HEK293 (cell line): ENCODE results near the gene ENDOD1.

Experiments
- CTCF ChIA-PET: fragments of 350-600 bp; formaldehyde crosslinking; extraction: SDS; loops from one replicate; lab custom pipeline; 2021; ENCODE audit warnings: antibody characterized with exemption; lab: Yijun Ruan, JAX
- POLR2A ChIA-PET: fragments of 300-600 bp; formaldehyde crosslinking; extraction: SDS; loops from one replicate; lab custom pipeline; 2020; ENCODE audit warnings: antibody characterized with exemption, inconsistent platforms; lab: Yijun Ruan, JAX
- H3K27ac ChIP-seq: fragments of 200-500 bp; sonication (Bioruptor generic); 2 replicates; pipeline ENCODE4 v1.5.1; 2014; ENCODE audit warnings: low read depth, low read length, control low read depth, inconsistent platforms; ENCODE audit errors: extremely low read depth
- H3K36me3 ChIP-seq, 2 experiments: fragments of 200-500 bp in 1 of 2; sonication (Bioruptor generic) in 1 of 2; 1 replicate in 1 of 2; 2 replicates in 1 of 2; pipeline ENCODE4 v1.5.1; 2014 to 2017; ENCODE audit warnings: inconsistent platforms in 2 of 2, low read length in 2 of 2; ENCODE audit not compliant: control insufficient read depth in 2 of 2, insufficient read depth in 1 of 2
- H3K4me1 ChIP-seq: fragments of 200-500 bp; sonication (Bioruptor generic); 2 replicates; pipeline ENCODE4 v1.5.1; 2014; ENCODE audit warnings: mild to moderate bottlenecking, low read length, inconsistent platforms; ENCODE audit not compliant: control insufficient read depth, insufficient read depth
- H3K4me3 ChIP-seq: 2 replicates; pipeline ENCODE4 v1.5.1; 2011; ENCODE audit warnings: low read depth, mild to moderate bottlenecking, control low read depth, low read length, moderate library complexity
- H3K9me3 ChIP-seq: fragments of 200-500 bp; sonication (Bioruptor generic); 2 replicates; pipeline ENCODE4 v1.5.1; 2014; ENCODE audit warnings: low read depth, low read length, inconsistent platforms; ENCODE audit not compliant: control insufficient read depth, insufficient read depth
- HOXD13 ChIP-seq: sonication (generic); formaldehyde crosslinking; IDR thresholded peaks from 2 replicates; pipeline ENCODE4 v1.8.0; 2022; ENCODE audit warnings: missing genetic modification reagents, borderline replicate concordance
- KLF10 ChIP-seq: fragments of 450-650 bp; IDR thresholded peaks from 2 replicates; pipeline ENCODE4 v1.5.1; 2018; ENCODE audit warnings: missing biosample characterization, mild to moderate bottlenecking, missing genetic modification characterization
- KLF9 ChIP-seq: fragments of 450-650 bp; formaldehyde crosslinking; IDR thresholded peaks from 2 replicates; pipeline ENCODE4 v1.5.1; 2016; ENCODE audit warnings: missing biosample characterization, missing genetic modification characterization, low read depth
- SP7 ChIP-seq: fragments of 450-650 bp; formaldehyde crosslinking; IDR thresholded peaks from 2 replicates; pipeline ENCODE4 v1.5.1; 2016; ENCODE audit warnings: missing biosample characterization, missing genetic modification characterization
- TCF7L2 ChIP-seq: IDR thresholded peaks from 2 replicates; pipeline ENCODE4 v1.6.1; 2011; ENCODE audit warnings: low read depth, mild to moderate bottlenecking, inconsistent platforms, low read length, moderate library complexity, borderline replicate concordance
- ZFP69B ChIP-seq: fragments of 450-650 bp; formaldehyde crosslinking; IDR thresholded peaks from 2 replicates; pipeline ENCODE4 v1.5.1; 2016; ENCODE audit warnings: missing biosample characterization, missing genetic modification characterization
- ZNF133 ChIP-seq: fragments of 450-650 bp; formaldehyde crosslinking; IDR thresholded peaks from 2 replicates; pipeline ENCODE4 v1.5.1; 2016; ENCODE audit warnings: missing biosample characterization, missing genetic modification characterization
- ZNF140 ChIP-seq: fragments of 450-650 bp; formaldehyde crosslinking; IDR thresholded peaks from 2 replicates; pipeline ENCODE4 v1.5.1; 2016; ENCODE audit warnings: missing biosample characterization, missing genetic modification characterization
- ZNF169 ChIP-seq: fragments of 450-650 bp; formaldehyde crosslinking; IDR thresholded peaks from 2 replicates; pipeline ENCODE4 v1.5.1; 2016; ENCODE audit warnings: missing biosample characterization, missing genetic modification characterization
- ZNF335 ChIP-seq: fragments of 450-650 bp; formaldehyde crosslinking; conservative IDR thresholded peaks from 2 replicates; pipeline ENCODE4 v1.5.1; 2016; ENCODE audit warnings: missing biosample characterization, missing genetic modification characterization
- ZNF394 ChIP-seq: fragments of 450-650 bp; formaldehyde crosslinking; IDR thresholded peaks from 2 replicates; pipeline ENCODE4 v1.5.1; 2016; ENCODE audit warnings: missing biosample characterization, missing genetic modification characterization, mild to moderate bottlenecking, moderate library complexity, borderline replicate concordance
- ZNF404 ChIP-seq: fragments of 450-650 bp; formaldehyde crosslinking; IDR thresholded peaks from 2 replicates; pipeline ENCODE4 v1.5.1; 2017; ENCODE audit warnings: missing biosample characterization, missing genetic modification characterization
- ZNF426 ChIP-seq: fragments of 450-650 bp; formaldehyde crosslinking; IDR thresholded peaks from 2 replicates; pipeline ENCODE4 v1.5.1; 2017; ENCODE audit warnings: missing biosample characterization, missing genetic modification characterization, mild to moderate bottlenecking, inconsistent platforms, moderate library complexity
- ZNF501 ChIP-seq: fragments of 450-650 bp; formaldehyde crosslinking; IDR thresholded peaks from 2 replicates; pipeline ENCODE4 v1.5.1; 2016; ENCODE audit warnings: missing biosample characterization, missing genetic modification characterization
- ZNF521 ChIP-seq: fragments of 450-650 bp; formaldehyde crosslinking; IDR thresholded peaks from 2 replicates; pipeline ENCODE4 v1.5.1; 2017; ENCODE audit warnings: missing biosample characterization, mild to moderate bottlenecking, missing genetic modification characterization
- ZNF530 ChIP-seq: fragments of 450-650 bp; formaldehyde crosslinking; IDR thresholded peaks from 2 replicates; pipeline ENCODE4 v1.5.1; 2016; ENCODE audit warnings: low read depth, missing biosample characterization, missing genetic modification characterization
- ZNF549 ChIP-seq: fragments of 450-650 bp; IDR thresholded peaks from 2 replicates; pipeline ENCODE4 v1.5.1; 2018; ENCODE audit warnings: missing biosample characterization, missing genetic modification characterization, mild to moderate bottlenecking, inconsistent platforms, moderate library complexity
- ZNF560 ChIP-seq: fragments of 450-650 bp; formaldehyde crosslinking; IDR thresholded peaks from 2 replicates; pipeline ENCODE4 v1.5.1; 2017; ENCODE audit warnings: missing biosample characterization, missing genetic modification characterization, borderline replicate concordance
- ZNF561 ChIP-seq: fragments of 450-650 bp; IDR thresholded peaks from 2 replicates; pipeline ENCODE4 v1.5.1; 2018; ENCODE audit warnings: missing biosample characterization, missing genetic modification characterization, borderline replicate concordance
- ZNF600 ChIP-seq: fragments of 450-650 bp; formaldehyde crosslinking; IDR thresholded peaks from 2 replicates; pipeline ENCODE4 v1.5.1; 2016; ENCODE audit warnings: missing biosample characterization, missing genetic modification characterization
- ZNF623 ChIP-seq: fragments of 450-650 bp; formaldehyde crosslinking; IDR thresholded peaks from 2 replicates; pipeline ENCODE4 v1.5.1; 2016; ENCODE audit warnings: missing biosample characterization, missing genetic modification characterization
- ZNF624 ChIP-seq: fragments of 450-650 bp; formaldehyde crosslinking; IDR thresholded peaks from 2 replicates; pipeline ENCODE4 v1.5.1; 2017; ENCODE audit warnings: missing biosample characterization, missing genetic modification characterization
- ZNF629 ChIP-seq: fragments of 450-650 bp; formaldehyde crosslinking; IDR thresholded peaks from 2 replicates; pipeline ENCODE4 v1.5.1; 2017; ENCODE audit warnings: missing biosample characterization, missing genetic modification characterization
- ZNF777 ChIP-seq: fragments of 450-650 bp; formaldehyde crosslinking; IDR thresholded peaks from 2 replicates; pipeline ENCODE4 v1.5.1; 2017; ENCODE audit warnings: missing biosample characterization, missing genetic modification characterization, borderline replicate concordance
- TF ChIP-seq, protein P1 (sequence below): fragments of 450-650 bp; formaldehyde crosslinking; IDR thresholded peaks from 2 replicates; pipeline ENCODE4 v1.5.1; 2017; ENCODE audit warnings: missing biosample characterization, missing genetic modification characterization
- TF ChIP-seq, protein P2 (sequence below): fragments of 450-650 bp; formaldehyde crosslinking; IDR thresholded peaks from 2 replicates; pipeline ENCODE4 v1.5.1; 2017; ENCODE audit warnings: missing biosample characterization, missing genetic modification characterization
- TF ChIP-seq, protein P3 (sequence below): fragments of 450-650 bp; formaldehyde crosslinking; IDR thresholded peaks from 2 replicates; pipeline ENCODE4 v1.5.1; 2016; ENCODE audit warnings: missing biosample characterization, missing genetic modification characterization
- TF ChIP-seq, protein P4 (sequence below): fragments of 450-650 bp; formaldehyde crosslinking; IDR thresholded peaks from 2 replicates; pipeline ENCODE4 v1.5.1; 2016; ENCODE audit warnings: missing biosample characterization, missing genetic modification characterization

Gene ENDOD1

DNA sequence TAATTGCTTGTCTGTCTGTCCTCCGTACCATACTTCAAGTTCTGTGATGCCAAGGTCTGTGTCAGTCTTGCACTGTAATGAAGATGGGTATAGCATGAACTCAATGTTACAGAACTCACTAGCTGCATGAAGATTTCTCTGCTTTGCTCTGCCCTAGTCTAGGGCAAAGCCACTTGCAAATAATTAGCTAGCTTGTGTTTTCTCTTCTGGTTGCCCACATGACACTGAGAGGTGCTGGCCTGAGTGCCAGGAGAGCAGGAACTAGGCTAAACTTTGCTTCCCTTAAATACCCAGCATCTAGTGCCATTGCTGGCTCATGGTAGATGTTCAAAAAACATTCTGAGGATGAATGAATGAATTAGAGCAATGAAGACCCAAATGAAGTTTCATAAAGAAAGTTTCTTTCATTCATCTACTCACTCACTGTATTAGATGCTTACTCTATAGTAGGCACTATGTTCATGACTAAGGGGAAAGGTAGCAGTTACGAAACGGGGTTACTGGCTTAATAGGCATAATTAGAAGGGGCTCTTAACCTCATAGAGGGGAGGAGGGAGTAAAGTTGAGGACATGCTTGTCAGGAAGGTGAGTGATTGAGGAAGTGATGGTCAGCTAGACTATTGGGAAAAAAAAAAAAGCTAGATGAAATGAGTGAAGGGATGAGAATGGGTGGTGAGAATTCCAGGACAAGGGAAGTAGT is 4.4 kb upstream of the ENDOD1 start:
- Histone ChIP-seq H3K4me1 (no peaks in the 10 kb centered on the region), H3K4me3 (no peak overlapping the region)
- TF ChIP-seq, protein P1, sequence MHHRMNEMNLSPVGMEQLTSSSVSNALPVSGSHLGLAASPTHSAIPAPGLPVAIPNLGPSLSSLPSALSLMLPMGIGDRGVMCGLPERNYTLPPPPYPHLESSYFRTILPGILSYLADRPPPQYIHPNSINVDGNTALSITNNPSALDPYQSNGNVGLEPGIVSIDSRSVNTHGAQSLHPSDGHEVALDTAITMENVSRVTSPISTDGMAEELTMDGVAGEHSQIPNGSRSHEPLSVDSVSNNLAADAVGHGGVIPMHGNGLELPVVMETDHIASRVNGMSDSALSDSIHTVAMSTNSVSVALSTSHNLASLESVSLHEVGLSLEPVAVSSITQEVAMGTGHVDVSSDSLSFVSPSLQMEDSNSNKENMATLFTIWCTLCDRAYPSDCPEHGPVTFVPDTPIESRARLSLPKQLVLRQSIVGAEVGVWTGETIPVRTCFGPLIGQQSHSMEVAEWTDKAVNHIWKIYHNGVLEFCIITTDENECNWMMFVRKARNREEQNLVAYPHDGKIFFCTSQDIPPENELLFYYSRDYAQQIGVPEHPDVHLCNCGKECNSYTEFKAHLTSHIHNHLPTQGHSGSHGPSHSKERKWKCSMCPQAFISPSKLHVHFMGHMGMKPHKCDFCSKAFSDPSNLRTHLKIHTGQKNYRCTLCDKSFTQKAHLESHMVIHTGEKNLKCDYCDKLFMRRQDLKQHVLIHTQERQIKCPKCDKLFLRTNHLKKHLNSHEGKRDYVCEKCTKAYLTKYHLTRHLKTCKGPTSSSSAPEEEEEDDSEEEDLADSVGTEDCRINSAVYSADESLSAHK (tag by site-specific recombination) = no peak
- TF ChIP-seq ZNF530 (tag by site-specific recombination) (no peak), ZNF521 (no peak), ZNF335 (tag by site-specific recombination) (no peak), ZFP69B (no peak), ZNF561 (tag by site-specific recombination) (no peak), ZNF624 (tag by site-specific recombination) (no peak), ZNF404 (tag by site-specific recombination) (no peak), ZNF426 (tag by site-specific recombination) (no peak), ZNF560 (tag by site-specific recombination) (no peak), ZNF133 (no peak), ZNF600 (no peak), KLF9 (tag by site-specific recombination) (no peak), KLF10 (no peak), HOXD13 (CRISPR knock-in tag) (no peak), ZNF777 (tag by site-specific recombination) (no peak), ZNF140 (tag by site-specific recombination) (no peak)
- TF ChIP-seq, protein P2, sequence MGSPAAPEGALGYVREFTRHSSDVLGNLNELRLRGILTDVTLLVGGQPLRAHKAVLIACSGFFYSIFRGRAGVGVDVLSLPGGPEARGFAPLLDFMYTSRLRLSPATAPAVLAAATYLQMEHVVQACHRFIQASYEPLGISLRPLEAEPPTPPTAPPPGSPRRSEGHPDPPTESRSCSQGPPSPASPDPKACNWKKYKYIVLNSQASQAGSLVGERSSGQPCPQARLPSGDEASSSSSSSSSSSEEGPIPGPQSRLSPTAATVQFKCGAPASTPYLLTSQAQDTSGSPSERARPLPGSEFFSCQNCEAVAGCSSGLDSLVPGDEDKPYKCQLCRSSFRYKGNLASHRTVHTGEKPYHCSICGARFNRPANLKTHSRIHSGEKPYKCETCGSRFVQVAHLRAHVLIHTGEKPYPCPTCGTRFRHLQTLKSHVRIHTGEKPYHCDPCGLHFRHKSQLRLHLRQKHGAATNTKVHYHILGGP (tag by site-specific recombination) = no peak
- TF ChIP-seq, protein P3, sequence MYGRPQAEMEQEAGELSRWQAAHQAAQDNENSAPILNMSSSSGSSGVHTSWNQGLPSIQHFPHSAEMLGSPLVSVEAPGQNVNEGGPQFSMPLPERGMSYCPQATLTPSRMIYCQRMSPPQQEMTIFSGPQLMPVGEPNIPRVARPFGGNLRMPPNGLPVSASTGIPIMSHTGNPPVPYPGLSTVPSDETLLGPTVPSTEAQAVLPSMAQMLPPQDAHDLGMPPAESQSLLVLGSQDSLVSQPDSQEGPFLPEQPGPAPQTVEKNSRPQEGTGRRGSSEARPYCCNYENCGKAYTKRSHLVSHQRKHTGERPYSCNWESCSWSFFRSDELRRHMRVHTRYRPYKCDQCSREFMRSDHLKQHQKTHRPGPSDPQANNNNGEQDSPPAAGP (tag by site-specific recombination) = no peak
- TF ChIP-seq, all 188 proteins: peak for 0
- H3K36me3 ChIP-seq = no peaks in the 10 kb centered on the region
- no peak overlapping the region for H3K27ac ChIP-seq
- ChIA-PET CTCF (interaction anchor here (1.0 to 1.9 kb wide), 4 partner anchors 10 to 18 kb away, joined by 4 to 8 read pairs (median 6); partner anchors contain the start of gene SRSF8), POLR2A (interaction anchor here (1.0 to 1.9 kb wide), 2 partner anchors 17 to 18 kb away, joined by 3 to 6 read pairs; partner anchors contain the start of gene SRSF8)
- no peaks in the 10 kb centered on the region for H3K9me3 ChIP-seq

DNA sequence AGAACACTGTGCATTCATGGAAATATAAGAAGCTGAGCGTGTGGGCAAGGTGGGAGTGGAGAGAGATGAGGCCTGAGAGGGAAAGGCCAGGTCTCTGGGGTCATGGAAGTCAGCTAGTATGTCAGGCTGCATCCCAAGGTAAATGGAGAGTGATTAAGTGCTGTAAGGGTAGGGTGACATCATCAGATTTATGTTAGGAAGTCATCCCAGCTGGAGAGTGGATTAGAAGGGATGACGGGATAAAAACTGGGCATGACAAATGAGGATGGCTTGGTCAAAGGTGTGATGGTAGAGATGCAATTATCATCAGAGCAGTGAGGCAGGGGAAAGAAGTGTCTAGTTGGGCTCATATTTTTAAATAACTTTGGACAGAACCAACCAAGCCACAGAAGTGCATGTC is 3.5 kb upstream of the ENDOD1 start:
- H3K27ac ChIP-seq = no peak overlapping the region
- H3K9me3 ChIP-seq = no peaks in the 10 kb centered on the region
- no peaks in the 10 kb centered on the region for H3K4me1 ChIP-seq
- no peak overlapping the region for H3K4me3 ChIP-seq
- no peaks in the 10 kb centered on the region for H3K36me3 ChIP-seq
- ChIA-PET CTCF (interaction anchor here (1.0 to 1.9 kb wide), 3 partner anchors 9 to 19 kb away, joined by 4 to 7 read pairs (median 4); partner anchors contain the start of gene SRSF8), POLR2A (interaction anchor here (1.0 to 1.9 kb wide), 3 partner anchors 18 to 703 kb away, joined by 3 to 6 read pairs (median 3); partner anchors contain the start of genes FAM76B and SRSF8)
- TF ChIP-seq ZNF169 (tag by site-specific recombination) (no peak), TCF7L2 (no peak), SP7 (peak; percentile 31; the same call in 1 of the 2 replicates), ZNF600 (no peak), HOXD13 (CRISPR knock-in tag) (no peak), ZNF623 (tag by site-specific recombination) (no peak), ZNF629 (tag by site-specific recombination) (peak; percentile 72), ZNF394 (no peak), ZNF501 (tag by site-specific recombination) (no peak), ZNF549 (tag by site-specific recombination) (no peak)
- TF ChIP-seq, protein P4, sequence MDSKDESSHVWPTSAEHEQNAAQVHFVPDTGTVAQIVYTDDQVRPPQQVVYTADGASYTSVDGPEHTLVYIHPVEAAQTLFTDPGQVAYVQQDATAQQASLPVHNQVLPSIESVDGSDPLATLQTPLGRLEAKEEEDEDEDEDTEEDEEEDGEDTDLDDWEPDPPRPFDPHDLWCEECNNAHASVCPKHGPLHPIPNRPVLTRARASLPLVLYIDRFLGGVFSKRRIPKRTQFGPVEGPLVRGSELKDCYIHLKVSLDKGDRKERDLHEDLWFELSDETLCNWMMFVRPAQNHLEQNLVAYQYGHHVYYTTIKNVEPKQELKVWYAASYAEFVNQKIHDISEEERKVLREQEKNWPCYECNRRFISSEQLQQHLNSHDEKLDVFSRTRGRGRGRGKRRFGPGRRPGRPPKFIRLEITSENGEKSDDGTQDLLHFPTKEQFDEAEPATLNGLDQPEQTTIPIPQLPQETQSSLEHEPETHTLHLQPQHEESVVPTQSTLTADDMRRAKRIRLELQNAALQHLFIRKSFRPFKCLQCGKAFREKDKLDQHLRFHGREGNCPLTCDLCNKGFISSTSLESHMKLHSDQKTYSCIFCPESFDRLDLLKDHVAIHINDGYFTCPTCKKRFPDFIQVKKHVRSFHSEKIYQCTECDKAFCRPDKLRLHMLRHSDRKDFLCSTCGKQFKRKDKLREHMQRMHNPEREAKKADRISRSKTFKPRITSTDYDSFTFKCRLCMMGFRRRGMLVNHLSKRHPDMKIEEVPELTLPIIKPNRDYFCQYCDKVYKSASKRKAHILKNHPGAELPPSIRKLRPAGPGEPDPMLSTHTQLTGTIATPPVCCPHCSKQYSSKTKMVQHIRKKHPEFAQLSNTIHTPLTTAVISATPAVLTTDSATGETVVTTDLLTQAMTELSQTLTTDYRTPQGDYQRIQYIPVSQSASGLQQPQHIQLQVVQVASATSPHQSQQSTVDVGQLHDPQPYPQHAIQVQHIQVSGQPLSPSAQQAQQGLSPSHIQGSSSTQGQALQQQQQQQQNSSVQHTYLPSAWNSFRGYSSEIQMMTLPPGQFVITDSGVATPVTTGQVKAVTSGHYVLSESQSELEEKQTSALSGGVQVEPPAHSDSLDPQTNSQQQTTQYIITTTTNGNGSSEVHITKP (tag by site-specific recombination) = peak; percentile 23; the same call in 1 of the 2 replicates
